GM12878 (cell line): Measurements from ENCODE around the gene THAP5. TPM values are rescaled to one million over a fixed set of nuclear protein-coding genes. Genes with fewer than 3 reads are reported as not detected.

Source experiments
- ATAC-seq: fragments of 200-7000 bp; cut with Tn5 transposase; 3 replicates; pipeline ENCODE4 v1.9.1; 2020; ENCODE audit warnings: mild to moderate bottlenecking, moderate library complexity
- BruUV-seq: library from RNA; stranded (reverse); fragments of 400-500 nt; replicated peaks from 2 replicates; lab custom pipeline; 2021; lab: Mats Ljungman, UMichigan
- CTCF ChIA-PET: fragments of 300-600 bp; sonication (Branson Sonifier 250); formaldehyde crosslinking; extraction: SDS; loops from one replicate; lab custom pipeline; 2021; ENCODE audit warnings: inconsistent platforms; lab: Yijun Ruan, JAX
- POLR2A ChIA-PET: fragments of 350-600 bp; formaldehyde crosslinking; extraction: SDS; loops from one replicate; lab custom pipeline; 2021; ENCODE audit warnings: inconsistent platforms; lab: Charles Lee
- RAD21 ChIA-PET: fragments of 300-600 bp; sonication (Branson Sonifier 250); formaldehyde crosslinking; loops from one replicate; lab custom pipeline; 2023; ENCODE audit warnings: antibody characterized with exemption; ENCODE audit not compliant: unreplicated experiment; lab: Charles Lee
- SMC1A ChIA-PET: fragments of 300-600 bp; sonication (Branson Sonifier 250); formaldehyde crosslinking; loops from one replicate; lab custom pipeline; 2023; ENCODE audit not compliant: unreplicated experiment, uncharacterized antibody; lab: Charles Lee
- DNase-seq: peaks from one replicate; pipeline ENCODE4 v3.0.0-alpha.2; 2011; ENCODE audit warnings: low read depth, low spot score
- FAIRE-seq: peaks from 3 replicates; lab custom pipeline; 2011; peaks lifted over from hg19 to GRCh38; lab: Jason Lieb, UNC
- H2AFZ ChIP-seq: 2 replicates; pipeline ENCODE4 v1.6.0; 2011; ENCODE audit warnings: low read depth, low read length, control low read depth; ENCODE audit not compliant: control insufficient read depth
- H3K27ac ChIP-seq: 2 replicates; pipeline ENCODE4 v1.5.1; 2011; ENCODE audit warnings: control low read depth; ENCODE audit not compliant: control insufficient read depth, insufficient read depth
- H3K27me3 ChIP-seq, 2 experiments: replicated peaks in 1 of 2; 2 replicates each; pipeline versions ENCODE4 v1.6.0 to v1.6.1; 2011; ENCODE audit warnings: low read length in 1 of 2; ENCODE audit not compliant: control insufficient read depth in 2 of 2, insufficient read depth in 2 of 2
- H3K36me3 ChIP-seq, 2 experiments: 2 replicates each; pipeline ENCODE4 v1.5.1; 2011; ENCODE audit warnings: low read length in 1 of 2; ENCODE audit not compliant: control insufficient read depth in 2 of 2, insufficient read depth in 2 of 2
- H3K4me1 ChIP-seq: 2 replicates; pipeline ENCODE4 v1.6.1; 2011; ENCODE audit warnings: mild to moderate bottlenecking, low read length, moderate library complexity, mixed read lengths; ENCODE audit not compliant: control insufficient read depth, insufficient read depth
- H3K4me2 ChIP-seq: 2 replicates; pipeline ENCODE4 v1.6.0; 2011; ENCODE audit warnings: control low read depth; ENCODE audit not compliant: control insufficient read depth, insufficient read depth
- H3K4me3 ChIP-seq: fragments of 200-600 bp; sonication (generic); 2 replicates; pipeline ENCODE4 v1.5.1; 2016
- H3K79me2 ChIP-seq: 2 replicates; pipeline ENCODE4 v1.6.0; 2011; ENCODE audit warnings: low read length; ENCODE audit not compliant: control insufficient read depth, insufficient read depth
- H3K9ac ChIP-seq: 2 replicates; pipeline ENCODE4 v1.8.0; 2011; ENCODE audit warnings: low read length, control low read depth, mixed read lengths; ENCODE audit not compliant: control insufficient read depth, insufficient read depth
- H3K9me3 ChIP-seq: replicated peaks from 3 replicates; pipeline ENCODE4 v1.5.1; 2011; ENCODE audit warnings: mild to moderate bottlenecking, low read length; ENCODE audit not compliant: control insufficient read depth, insufficient read depth
- H4K20me1 ChIP-seq: 2 replicates; pipeline ENCODE4 v1.6.0; 2011; ENCODE audit not compliant: control insufficient read depth, insufficient read depth
- ATF3 ChIP-seq: IDR thresholded peaks from 2 replicates; pipeline ENCODE4 v1.6.1; 2011; ENCODE audit warnings: low read depth, mild to moderate bottlenecking, low read length, moderate library complexity, borderline replicate concordance; ENCODE audit errors: extremely low read depth
- IKZF2 ChIP-seq, 2 experiments: fragments of 450-650 bp; IDR thresholded peaks; 2 replicates each; pipeline ENCODE4 v1.6.1; 2017; ENCODE audit warnings: mild to moderate bottlenecking in 2 of 2, moderate library complexity in 2 of 2
- IRF5 ChIP-seq: fragments of 450-650 bp; IDR thresholded peaks from 2 replicates; pipeline ENCODE4 v1.6.1; 2017; ENCODE audit warnings: borderline replicate concordance
- KAT2A ChIP-seq: conservative IDR thresholded peaks from 2 replicates; pipeline ENCODE4 v1.6.1; 2011; ENCODE audit warnings: low read depth, low read length; ENCODE audit not compliant: control insufficient read depth
- MEF2B ChIP-seq: fragments of 450-650 bp; IDR thresholded peaks from 2 replicates; pipeline ENCODE4 v1.6.1; 2018; ENCODE audit warnings: mild to moderate bottlenecking, moderate library complexity; ENCODE audit not compliant: partially characterized antibody, poor library complexity, severe bottlenecking
- NFYB ChIP-seq: IDR thresholded peaks from 2 replicates; pipeline ENCODE4 v1.6.1; 2011; ENCODE audit warnings: low read depth, mild to moderate bottlenecking, low read length, improper control_type of control experiment, moderate library complexity; ENCODE audit not compliant: insufficient read depth
- NRF1 ChIP-seq: conservative IDR thresholded peaks from 2 replicates; pipeline ENCODE4 v1.6.1; 2011; ENCODE audit warnings: mild to moderate bottlenecking, low read depth, low read length, improper control_type of control experiment
- SREBF2 ChIP-seq: IDR thresholded peaks from 2 replicates; pipeline ENCODE4 v1.6.1; 2012; ENCODE audit warnings: mild to moderate bottlenecking, low read length
- YY1 ChIP-seq: IDR thresholded peaks from 2 replicates; pipeline ENCODE4 v1.6.1; 2011; ENCODE audit warnings: low read depth, mild to moderate bottlenecking, low read length
- WGBS: methylation state at CpG from one replicate; pipeline ENCODE4 v1.1.6; 2016; ENCODE audit warnings: low lambda C conversion rate; ENCODE audit not compliant: insufficient replicate concordance, insufficient coverage; ENCODE audit errors: missing lambda C conversion rate; 5-methylcytosine and 5-hydroxymethylcytosine counted together
- in situ Hi-C: fragments of 300-500 bp; cut with MboI; formaldehyde crosslinking; loops from 9 replicates; pipeline ENCODE4 v1.14.3; 2018; ENCODE audit warnings: mixed read lengths
- intact Hi-C: fragments of 100-400 bp; cut with micrococcal nuclease; formaldehyde crosslinking; loops from one replicate; pipeline ENCODE4 v1.14.2; 2022; ENCODE audit not compliant: unreplicated experiment
- polyA plus RNA-seq, 11 experiments: library from polyadenylated mRNA; depleted of rRNA in 4 of 11; unstranded in 6 of 11; stranded (reverse) in 5 of 11; fragments of >200 nt; fragmentation: Nextera tagmentation in 4 of 11; fragmentation: Illumina TruSeq in 1 of 11; extraction: Ambion mirVana in 4 of 11; extraction: Trizol in 1 of 11; gene quantifications; 1 replicate in 1 of 11; 2 replicates in 10 of 11; pipeline versions ENCODE4 v1.2.1 to v1.2.3, GENCODE V29; 2011 to 2016; ENCODE audit warnings: inconsistent platforms in 2 of 11, missing spikeins in 2 of 11, low read depth in 1 of 11
- total RNA-seq, 4 experiments: library from RNA; depleted of rRNA in 3 of 4; stranded (reverse); fragments of >200 nt in 3 of 4; fragmentation: Illumina TruSeq in 1 of 4; extraction: Trizol in 1 of 4; gene quantifications; 2 replicates each; pipeline versions ENCODE4 v1.2.1 to v1.2.3, GENCODE V29; 2013 to 2021

THAP5 gene
- total and polyA plus RNA-seq, 10 of the 15 experiments (the other 5 are each of a cell fraction or from before 2014, with no cell fraction given): 13.0 to 47.7 (median 24.2) TPM

GRCh38 chr7:108529341-108529740, 40.2 kb downstream of the THAP5 start:
- H2AFZ ChIP-seq: no peak overlapping the region
- intact Hi-C loops: no loop called here
- H3K4me1 ChIP-seq: peaks cover 7% of the 10 kb centered on the region
- H3K9ac ChIP-seq: no peak overlapping the region
- no peak for DNase-seq
- no peak overlapping the region for H3K27ac ChIP-seq
- no peak for FAIRE-seq
- H3K79me2 ChIP-seq: peaks cover 11% of the 10 kb centered on the region
- ChIA-PET CTCF (interaction anchor here (1.3 kb wide), 1 partner anchor 30 kb away, joined by 3 read pairs; no protein-coding TSS in a partner anchor), SMC1A (interaction anchor here (1.2 kb wide), 1 partner anchor 11 kb away, joined by 4 read pairs; no protein-coding TSS in a partner anchor), RAD21 (no interaction called here), POLR2A (interaction anchor here (1.5 kb wide), 1 partner anchor 40 kb away, joined by 3 read pairs; the partner anchor contains the start of genes DNAJB9 and THAP5)
- no peaks in the 10 kb centered on the region for H3K27me3 ChIP-seq
- H3K4me2 ChIP-seq: no peak overlapping the region
- BruUV-seq: no TSS peak
- TF ChIP-seq NFYB (no peak), ATF3 (no peak), YY1 (no peak), KAT2A (no peak), MEF2B (no peak), IRF5 (no peak), SREBF2 (no peak), NRF1 (no peak), IKZF2 (IDR thresholded peaks at IDR 0.05) (no peak)
- H4K20me1 ChIP-seq: no peaks in the 10 kb centered on the region
- WGBS: 98% methylated on average over 3 of the region's 3 CpGs
- H3K4me3 ChIP-seq: no peak overlapping the region
- no peak for ATAC-seq
- in situ Hi-C loops: loop anchor here (5.0 kb wide), 1 partner anchor 38 kb away; the partner anchor contains the start of genes DNAJB9 and THAP5
- H3K36me3 ChIP-seq: no peaks in the 10 kb centered on the region
- no peaks in the 10 kb centered on the region for H3K9me3 ChIP-seq
